GM18870 (cell line): Measurements from ENCODE around the gene CLCN4.

Experiments used
- ATAC-seq: cut with Tn5 transposase; IDR thresholded peaks from one replicate; pipeline ENCODE4 v1.9.1; 2021; ENCODE audit warnings: moderate library complexity; ENCODE audit not compliant: unreplicated experiment

Gene CLCN4

DNA sequence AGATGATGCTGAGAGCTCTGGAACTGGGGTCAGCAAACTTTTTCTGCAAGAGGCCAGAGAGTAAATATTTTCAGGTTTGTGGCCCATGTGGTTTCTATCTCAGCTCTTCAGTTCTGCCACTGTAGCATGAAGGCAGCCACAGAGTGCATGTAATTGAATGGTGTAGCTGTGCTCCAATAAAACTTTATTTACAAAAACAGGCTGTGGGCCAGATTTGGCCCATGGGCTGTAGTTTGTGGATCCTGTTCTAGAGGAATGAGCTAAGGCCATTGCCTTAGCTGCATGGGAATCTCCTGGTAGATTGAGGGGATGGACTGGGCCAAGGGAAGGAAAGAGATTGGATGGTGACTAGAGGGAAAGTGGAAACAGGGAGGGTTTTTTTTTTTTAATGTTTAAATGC is 36.8 kb downstream of the CLCN4 start:
- ATAC-seq: no peak

DNA sequence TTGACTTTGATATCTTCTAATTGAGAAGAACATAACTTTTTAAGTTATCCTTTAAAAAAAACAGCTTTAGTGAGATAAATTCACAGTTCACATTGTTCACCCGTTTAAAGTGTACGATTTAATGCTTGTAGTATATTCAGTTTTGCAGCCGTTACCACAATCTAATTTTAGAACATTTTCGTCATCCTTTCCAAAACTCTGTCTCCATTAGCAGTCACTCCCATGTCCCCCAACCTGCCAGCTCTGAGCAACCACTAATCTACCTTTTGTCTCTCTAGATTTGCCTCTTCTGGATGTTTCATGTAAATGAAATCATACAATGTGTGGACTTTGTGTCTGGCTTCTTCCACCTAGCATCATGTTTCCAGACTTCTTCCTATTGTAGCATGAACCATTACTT is 38.6 kb downstream of the CLCN4 start:
- no peak for ATAC-seq

DNA sequence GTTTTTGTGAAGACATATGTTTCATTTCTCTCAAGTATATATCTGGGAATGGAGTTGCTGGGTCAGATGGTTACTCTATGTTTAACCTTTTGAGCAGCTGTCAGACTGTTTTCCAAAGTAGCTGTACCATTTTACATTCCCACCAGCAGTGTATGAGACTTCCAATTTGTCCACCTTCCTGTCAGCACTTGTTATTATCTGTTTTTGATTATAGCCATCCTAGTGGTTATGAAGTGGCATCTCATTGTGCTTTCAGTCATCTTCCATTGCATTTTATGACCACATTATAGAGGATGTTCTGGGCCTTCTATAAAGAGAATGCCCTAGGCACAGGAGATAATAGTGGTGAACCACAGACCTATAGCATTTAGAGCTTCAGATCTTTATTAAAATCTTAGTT is 39.2 kb downstream of the CLCN4 start:
- no peak for ATAC-seq

DNA sequence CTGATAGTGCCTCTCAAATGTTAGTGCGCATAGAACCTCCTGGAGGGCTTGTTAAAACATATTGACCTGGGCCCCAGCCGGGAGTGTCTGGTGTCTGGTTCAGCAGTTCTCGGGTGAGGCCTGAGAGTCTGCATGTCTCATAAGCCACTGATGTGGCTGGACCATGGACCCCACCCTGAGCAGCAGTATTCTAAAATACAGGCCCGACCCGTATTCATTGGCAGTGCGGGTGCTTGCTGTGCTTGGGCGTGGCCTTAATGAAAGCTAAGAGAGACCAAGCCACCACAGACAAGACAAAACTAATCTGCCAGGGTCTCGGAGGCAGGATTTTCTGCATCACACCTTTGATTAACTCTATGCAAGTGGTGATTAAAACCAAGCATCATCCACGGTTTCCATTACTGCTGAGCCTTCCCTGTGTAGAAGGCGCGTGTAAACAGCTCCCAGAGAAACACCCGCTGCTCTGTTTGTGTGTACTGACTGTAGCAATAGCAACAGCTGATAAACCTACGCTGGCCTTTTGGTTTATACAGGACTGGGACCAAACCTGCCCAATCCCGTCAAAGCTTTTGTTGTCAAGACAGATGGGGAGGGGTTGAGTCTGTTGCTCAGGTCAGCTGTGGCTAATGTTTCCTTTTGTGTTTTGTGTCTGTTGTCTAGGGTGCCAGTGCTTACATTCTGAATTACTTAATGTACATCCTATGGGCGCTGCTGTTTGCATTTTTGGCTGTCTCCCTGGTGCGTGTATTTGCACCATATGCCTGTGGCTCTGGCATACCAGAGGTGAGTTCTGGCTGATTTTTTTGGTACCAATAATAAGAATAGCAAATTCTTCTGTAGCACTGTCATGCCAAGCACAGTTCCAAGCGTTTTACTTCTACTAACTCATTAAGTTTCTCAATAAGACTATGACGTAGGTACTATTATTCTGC is 40.8 kb downstream of the CLCN4 start:
- ATAC-seq: no peak

DNA sequence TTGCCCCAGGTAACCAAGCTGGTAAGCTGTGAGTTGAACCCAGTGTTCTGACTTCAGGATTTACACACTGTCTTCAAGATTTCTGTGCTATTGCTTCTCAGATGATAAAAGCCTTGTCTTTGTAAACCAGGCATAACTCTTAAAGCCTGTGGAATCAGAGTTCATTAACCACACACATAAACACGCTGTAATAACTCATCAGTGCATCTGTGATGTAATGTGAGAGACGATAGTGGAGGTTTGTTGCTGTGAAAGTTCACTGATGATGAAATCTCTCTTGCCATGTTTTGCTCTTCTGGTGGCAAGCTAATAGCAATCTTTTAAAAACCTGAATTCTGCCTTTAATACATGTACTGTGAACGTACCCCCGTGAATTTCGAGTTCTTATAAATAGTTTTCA is 41.5 kb downstream of the CLCN4 start:
- no peak for ATAC-seq

DNA sequence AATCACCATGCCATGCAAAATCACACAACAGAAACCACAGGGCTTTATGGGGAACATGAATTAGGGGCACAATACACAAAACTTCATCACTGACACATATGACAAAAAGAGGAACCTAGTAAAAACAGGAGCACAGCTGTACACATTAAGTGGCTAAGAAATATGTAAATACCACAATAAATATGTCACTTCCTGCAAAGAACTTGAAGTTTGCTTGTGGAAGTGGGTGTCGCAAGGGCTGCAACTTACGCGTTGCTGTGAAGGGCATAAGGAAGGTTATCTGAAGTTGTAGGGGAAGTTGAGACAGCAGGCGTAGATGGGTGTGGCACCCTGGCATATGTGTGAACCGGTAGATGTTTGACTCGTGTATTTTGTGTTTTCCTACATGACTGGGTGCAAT is 42.4 kb downstream of the CLCN4 start:
- ATAC-seq: peak; percentile 80

DNA sequence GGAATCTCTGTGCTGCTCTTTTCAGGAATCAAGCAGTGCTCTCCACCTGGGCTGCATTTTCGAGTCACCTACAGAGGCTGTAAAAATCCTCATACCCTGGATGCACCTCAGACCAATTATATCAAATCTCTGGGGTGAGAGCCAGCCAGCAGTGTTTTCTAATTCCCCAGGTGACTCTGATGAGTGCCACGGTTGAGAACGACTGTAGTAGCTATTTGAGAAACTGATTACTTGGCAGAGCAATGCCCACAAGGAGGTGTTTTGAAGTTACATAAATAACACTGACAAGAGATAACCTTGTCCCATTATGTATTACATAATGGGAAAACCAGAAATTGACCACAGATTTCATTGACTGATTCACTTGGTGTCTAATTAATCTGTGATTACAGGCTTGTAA is 46.8 kb downstream of the CLCN4 start:
- no peak for ATAC-seq

DNA sequence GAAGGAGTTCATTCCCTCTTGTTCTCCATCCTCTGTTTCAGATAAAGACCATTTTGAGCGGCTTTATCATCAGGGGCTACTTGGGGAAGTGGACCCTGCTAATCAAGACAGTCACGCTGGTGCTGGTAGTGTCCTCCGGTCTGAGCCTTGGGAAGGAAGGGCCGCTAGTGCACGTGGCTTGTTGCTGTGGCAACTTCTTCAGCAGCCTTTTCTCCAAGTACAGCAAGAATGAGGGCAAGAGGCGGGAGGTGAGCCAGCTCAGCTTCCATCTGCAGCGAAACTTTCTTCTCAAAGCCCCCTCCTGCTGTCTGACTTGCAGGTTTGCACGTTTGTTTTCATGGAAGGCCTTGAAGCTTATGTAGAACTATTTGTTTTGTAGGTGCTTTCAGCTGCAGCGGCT is 49.5 kb downstream of the CLCN4 start:
- no peak for ATAC-seq

DNA sequence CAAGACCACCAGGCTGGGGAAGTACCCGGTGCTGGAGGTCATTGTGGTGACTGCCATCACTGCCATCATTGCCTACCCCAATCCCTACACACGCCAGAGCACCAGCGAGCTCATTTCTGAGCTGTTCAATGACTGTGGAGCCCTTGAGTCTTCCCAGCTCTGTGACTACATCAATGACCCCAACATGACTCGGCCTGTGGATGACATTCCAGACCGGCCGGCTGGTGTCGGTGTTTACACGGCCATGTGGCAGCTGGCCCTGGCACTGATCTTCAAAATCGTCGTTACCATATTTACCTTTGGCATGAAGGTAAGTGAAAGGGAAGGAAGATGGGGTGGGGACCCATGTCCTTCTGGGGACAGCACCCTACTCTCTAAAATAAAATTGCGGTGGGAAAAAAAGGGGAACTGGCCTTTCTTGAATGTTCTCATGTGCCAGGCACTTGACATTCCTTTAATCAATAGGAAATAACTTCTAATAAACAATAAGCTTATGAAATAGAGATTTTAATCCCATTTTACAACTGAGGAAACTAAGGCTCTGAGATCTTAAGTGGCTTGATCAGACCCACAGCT is 51.6 kb downstream of the CLCN4 start:
- ATAC-seq: no peak

DNA sequence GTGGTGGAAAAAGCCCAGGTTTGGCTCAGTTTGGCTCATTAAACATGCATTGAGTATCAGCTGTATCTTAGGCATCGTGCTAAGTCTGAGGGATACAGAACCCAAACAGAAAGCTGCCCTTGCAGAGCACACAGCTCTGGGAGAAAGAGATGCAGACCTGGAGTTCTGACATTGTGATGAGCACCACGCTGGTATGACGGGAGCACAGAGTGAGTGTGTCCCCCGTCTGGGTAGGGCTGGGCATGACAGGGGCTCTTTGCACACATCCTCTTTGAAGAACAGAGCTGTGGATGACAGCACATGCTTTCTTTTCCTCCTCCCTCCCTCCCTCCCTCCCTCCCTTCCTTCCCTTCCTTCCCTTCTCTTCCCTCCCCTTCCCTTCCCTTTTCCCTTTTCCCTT is 52.2 kb downstream of the CLCN4 start:
- ATAC-seq: no peak

DNA sequence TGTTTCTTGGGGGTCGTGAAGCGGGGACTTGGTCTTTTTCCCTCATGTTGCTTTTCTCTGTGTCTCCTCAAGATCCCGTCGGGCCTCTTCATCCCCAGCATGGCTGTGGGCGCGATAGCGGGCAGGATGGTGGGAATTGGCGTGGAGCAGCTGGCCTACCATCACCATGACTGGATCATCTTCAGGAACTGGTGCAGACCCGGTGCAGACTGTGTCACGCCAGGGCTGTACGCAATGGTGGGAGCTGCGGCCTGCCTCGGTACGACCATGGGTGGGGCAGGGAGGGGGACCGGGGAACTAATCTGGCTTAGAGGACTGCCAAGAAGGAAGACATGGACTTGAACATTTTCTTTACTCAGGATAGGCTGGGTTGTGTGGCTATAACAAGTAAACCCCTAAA is 55.6 kb downstream of the CLCN4 start:
- ATAC-seq: no peak

DNA sequence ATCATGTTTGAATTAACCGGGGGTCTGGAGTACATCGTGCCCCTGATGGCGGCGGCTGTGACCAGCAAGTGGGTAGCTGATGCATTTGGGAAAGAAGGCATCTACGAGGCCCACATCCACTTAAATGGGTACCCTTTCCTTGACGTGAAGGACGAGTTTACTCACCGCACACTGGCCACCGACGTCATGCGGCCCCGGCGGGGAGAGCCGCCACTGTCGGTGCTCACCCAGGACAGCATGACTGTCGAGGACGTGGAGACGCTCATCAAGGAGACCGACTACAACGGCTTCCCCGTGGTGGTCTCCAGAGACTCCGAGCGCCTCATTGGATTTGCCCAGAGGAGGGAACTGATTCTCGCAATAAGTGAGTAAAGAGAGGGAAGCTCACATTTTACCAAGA is 56.9 kb downstream of the CLCN4 start:
- ATAC-seq: no peak

DNA sequence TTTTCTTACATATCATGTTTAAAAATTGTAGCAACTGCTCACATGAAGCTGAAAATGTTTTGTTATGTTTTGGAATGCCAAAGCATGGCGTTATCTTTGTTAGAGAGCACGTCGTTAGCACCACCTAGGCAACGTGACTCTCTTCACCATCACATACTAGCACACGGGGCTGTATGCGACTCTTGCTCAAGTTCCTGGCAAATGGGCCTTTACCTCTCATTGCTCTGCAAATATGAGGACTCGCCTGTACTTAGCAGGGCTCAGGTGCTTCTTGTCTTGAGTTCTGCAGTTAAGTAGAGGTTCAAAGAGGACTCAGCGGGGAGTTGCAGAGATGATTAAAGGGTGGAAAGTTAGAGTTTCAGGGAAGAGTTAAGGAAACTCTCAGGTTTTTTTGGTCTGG is 59.4 kb downstream of the CLCN4 start:
- ATAC-seq: no peak

DNA sequence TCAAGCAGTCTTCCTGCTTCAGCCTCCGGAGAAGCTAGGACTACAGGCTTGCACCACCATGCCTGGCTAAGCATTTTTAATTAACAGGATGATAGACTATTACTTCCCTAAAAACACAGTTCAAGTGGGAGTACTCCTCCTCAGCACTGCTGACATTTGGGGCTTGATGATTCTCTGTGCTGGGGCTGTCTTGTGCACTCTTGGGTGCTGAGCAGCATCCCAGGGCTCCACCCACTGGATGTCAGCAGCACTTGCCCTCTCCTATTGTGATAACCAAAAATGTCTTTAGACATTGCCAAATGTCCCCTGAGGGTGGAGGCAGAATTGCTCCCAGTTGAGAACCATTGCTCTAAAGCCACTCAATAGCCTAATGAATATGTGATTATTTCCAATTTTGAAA is 60.4 kb downstream of the CLCN4 start:
- ATAC-seq: no peak

DNA sequence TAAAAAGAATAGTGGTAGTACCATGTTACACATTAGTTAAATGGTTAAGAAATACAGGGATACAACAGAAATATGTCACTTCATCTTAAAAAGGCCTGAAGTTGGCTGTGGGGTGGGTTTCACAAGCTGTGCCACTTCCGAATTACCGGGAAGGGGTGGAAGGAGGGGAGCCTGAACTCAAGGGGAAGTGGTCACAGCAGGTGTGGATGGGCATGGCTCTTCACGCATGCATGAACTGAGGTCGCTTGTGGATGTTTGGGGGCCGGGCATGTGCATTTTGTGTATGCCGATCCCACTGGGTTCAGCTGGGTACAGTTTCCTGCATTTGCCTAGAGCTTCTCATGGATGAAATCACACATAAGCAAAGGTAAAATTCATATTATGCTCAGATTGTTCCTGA is 64.9 kb downstream of the CLCN4 start:
- no peak for ATAC-seq

DNA sequence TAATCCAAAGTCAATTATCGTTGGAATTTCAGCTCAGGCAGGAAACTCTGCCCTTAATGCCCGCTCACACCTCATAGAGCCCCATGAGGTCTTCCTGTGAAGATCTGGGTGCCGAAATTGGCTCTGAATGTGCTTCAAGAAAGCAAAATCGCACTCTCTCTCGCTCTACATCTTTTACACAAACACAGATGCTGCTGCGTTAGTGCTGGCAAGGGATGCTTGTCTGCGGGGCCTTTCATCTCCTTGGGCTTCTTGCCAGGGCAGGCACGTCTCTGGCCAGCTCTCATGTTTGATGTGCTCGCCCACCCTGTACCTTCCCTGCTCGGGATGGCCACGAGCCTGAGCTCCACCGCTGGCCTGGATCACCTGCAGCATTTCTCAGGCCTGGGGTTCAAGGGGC is 66.5 kb downstream of the CLCN4 start:
- ATAC-seq: no peak

DNA sequence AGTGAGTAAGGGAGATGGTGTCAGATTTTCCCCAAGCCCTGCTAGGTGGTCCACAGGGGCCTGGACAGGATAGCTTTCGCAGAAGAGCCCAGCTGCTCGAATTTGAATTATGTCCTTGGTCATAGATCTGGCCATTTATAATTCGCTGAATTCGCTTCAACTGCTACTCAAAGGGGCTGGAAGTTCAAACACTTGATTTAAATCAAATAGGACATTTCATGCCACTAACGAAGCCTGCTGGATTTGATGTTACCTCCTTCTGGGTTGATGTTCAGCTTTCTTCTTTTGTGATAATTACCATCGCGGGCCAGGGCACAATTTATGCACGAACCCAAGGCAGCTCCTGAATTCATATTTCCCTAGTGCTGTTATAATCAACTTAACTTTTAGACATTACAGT is 67.0 kb downstream of the CLCN4 start:
- ATAC-seq: no peak

DNA sequence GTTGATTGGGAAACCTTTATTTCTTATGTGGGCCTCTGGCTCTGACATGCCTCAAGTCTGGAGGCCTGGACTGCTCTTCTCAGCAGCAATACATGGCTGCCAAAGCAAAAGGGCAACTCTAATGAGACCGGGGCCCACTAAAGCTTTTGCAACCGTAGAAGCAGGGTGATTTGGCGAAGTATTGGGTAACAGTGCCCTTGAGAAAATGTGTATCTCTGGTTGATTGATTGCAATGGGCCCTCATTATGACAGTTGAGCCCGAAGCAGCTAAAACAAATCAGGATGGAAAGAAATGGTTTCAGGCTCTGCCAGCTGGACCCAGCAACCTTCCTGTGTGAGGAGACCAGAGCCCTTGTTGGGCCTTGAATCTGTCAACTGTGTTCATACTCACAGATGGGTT is 73.4 kb downstream of the CLCN4 start:
- no peak for ATAC-seq

DNA sequence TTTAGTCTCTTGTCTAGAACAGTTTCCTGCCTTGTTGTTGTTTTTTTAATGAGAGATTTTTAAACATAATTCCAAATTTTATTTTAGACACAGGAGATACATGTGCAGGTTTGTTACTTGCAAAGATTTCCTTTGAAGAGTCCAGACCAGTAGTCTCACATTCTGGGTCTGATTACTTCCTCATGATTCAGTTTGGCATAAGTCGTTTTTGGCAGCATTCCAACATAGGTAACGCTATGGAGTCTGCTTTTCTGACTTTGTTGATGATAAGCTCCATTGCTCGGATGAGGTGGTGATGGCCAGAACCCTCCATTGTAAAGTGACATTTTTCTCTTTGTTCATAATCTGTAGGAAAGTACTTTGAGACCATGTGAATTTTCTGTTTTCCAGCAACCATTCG is 74.7 kb downstream of the CLCN4 start:
- ATAC-seq: no peak

DNA sequence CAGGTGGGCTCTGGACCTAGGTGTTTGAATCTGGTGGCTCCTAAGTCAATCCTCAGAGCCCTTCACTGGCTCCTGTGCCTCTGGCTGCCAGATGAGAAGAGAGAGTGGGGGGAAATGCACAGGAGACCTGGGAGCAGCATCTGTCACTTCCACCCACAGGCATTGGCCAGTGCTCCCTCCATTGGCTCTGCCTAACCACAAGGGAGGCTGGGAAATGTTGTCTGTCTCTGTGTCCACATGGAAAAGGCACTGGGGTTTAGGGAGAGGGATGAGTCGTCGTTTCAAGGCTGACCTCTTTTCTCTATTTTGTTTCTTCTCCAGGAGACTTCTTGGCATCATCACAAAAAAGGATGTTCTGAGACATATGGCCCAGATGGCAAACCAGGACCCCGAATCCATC is 76.4 kb downstream of the CLCN4 start:
- ATAC-seq: no peak

DNA sequence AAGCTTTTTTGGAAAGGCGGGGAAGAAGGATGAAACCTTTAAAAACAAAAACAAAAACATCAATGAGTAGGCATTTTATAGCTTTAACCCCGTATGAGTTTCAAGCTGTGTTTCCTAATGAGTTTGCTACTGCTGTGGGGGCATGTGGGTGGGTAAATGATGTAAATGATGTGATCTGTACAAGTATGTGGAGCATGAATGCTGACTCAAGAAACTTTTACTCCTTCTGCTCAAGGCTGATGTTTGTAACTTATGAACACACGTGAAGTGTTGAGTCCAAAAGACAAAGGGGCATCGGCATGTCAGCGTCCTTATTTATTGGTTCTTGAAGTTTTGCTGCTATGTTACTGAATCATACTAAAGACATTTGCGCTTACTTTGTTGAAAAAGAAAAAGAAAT is 76.9 kb downstream of the CLCN4 start:
- ATAC-seq: no peak

DNA sequence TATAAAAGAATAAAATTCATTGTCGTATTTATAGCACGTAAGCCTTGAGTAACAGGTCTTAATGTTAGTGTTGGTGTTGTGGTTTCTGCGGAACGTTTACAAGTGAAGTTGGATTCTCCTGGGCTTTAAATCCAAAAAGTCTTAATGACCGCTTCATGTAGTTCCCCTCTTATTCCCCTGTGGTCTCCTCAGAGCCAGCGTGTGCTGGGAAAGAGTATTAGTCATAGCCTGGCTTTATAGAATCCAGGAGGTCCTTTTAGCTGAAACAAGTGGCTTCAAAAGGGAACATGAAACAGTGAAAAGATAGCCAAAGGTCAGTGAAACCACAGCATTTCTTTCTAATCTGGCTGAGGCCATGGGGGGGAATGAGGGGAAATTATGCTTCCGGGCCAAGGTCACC is 79.1 kb downstream of the CLCN4 start:
- ATAC-seq: no peak

DNA sequence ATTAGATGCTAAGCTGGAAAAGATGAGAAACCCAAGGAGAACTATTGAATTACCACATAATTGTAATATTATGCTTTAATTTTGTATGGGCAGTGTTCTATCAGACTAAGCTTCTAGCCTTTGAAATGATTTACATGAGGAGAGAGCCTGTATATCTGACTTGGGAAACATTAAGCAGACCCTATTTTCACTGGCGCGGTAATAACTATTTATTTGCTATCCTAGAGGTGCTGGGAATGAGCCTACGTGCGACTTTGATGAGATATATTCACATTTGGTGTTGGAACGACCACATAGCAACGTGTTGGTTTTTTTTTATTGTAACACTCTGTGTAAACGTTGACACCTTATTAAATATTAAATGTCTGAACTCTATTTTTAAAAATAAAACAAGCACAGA is 80.5 kb downstream of the CLCN4 start:
- ATAC-seq: no peak
